Measurements from ENCODE around the gene COL20A1.

DNA sequence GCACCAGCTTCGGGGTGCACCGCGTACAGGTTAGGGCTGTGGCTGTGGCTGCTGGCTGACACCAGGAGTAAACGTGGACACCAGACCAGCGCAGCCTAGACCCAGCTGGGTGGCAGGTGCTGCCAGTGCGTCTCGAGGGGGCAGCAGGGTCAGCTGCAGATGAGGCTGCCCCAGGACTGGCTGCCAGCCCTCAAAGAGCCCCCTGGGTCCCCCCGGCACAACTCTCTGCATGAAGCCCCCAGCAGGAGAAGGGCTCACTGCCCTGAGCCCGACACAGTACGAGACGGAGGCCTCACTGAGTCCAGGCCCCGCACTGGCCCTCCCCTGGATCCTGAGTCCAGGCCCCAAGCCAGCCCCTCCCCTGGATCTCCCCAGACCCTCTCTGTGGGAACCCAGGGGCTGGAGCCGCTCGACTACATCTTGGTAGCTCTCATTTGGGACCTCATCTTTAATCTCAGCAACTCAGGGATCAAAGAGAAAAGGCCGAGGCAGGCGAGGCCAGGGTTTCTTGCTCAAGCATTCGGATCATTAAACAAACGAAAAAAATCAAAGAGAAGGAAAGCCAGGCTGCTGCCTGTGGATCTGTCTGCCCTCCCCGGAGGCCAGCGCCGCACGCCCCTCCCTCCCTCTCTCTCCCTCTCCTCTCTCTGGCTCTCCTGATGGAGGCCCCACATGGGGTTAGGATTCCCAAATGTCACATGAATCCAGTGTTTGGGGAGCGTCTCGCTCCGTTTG lies 31.8 kb upstream of the COL20A1 start:
- no peak for TF ChIP-seq CTCF (conservative IDR thresholded peaks at IDR 0.05; ENCODE audit: low read depth, low read length)
- TF ChIP-seq EZH2phosphoT487 (IDR thresholded peaks at IDR 0.05; ENCODE audit: borderline replicate concordance, low read length), result no peak
